H9 (cell line): ENCODE results near the gene RSBN1L. TPM values are rescaled to one million over a fixed set of nuclear protein-coding genes. Genes with fewer than 3 reads are reported as not detected.

Experiments used
- DNase-seq: peaks from one replicate; pipeline ENCODE4 v3.0.0-alpha.2; 2017
- H2AFZ ChIP-seq: one replicate; pipeline ENCODE4 v1.6.1; 2013; ENCODE audit warnings: mild to moderate bottlenecking, low read length, control low read depth, moderate library complexity
- H2AK5ac ChIP-seq: 2 replicates; pipeline ENCODE4 v1.6.1; 2013; ENCODE audit warnings: low read length, control low read depth, mixed read lengths; ENCODE audit not compliant: insufficient read length
- H2BK120ac ChIP-seq: one replicate; pipeline ENCODE4 v1.6.1; 2013; ENCODE audit warnings: low read depth, mild to moderate bottlenecking, low read length, control low read depth, inconsistent platforms; ENCODE audit not compliant: poor library complexity, severe bottlenecking
- H2BK12ac ChIP-seq: 2 replicates; pipeline ENCODE4 v1.6.1; 2013; ENCODE audit warnings: low read length, control low read depth, mixed read lengths, low read depth; ENCODE audit not compliant: insufficient read length
- H2BK15ac ChIP-seq: 2 replicates; pipeline ENCODE4 v1.6.1; 2013; ENCODE audit warnings: low read depth, low read length, control low read depth
- H2BK20ac ChIP-seq: one replicate; pipeline ENCODE4 v1.6.1; 2013; ENCODE audit warnings: low read depth, mild to moderate bottlenecking, low read length, control low read depth, inconsistent platforms; ENCODE audit not compliant: poor library complexity, severe bottlenecking
- H2BK5ac ChIP-seq: 2 replicates; pipeline ENCODE4 v1.6.1; 2013; ENCODE audit warnings: low read length, control low read depth, mixed read lengths; ENCODE audit not compliant: insufficient read length
- H3K14ac ChIP-seq: 2 replicates; pipeline ENCODE4 v1.6.1; 2013; ENCODE audit warnings: low read length, control low read depth; ENCODE audit not compliant: insufficient read depth
- H3K18ac ChIP-seq: 2 replicates; pipeline ENCODE4 v1.6.1; 2013; ENCODE audit warnings: low read depth, mild to moderate bottlenecking, mixed read lengths, low read length, control low read depth; ENCODE audit not compliant: insufficient read length
- H3K23ac ChIP-seq: 2 replicates; pipeline ENCODE4 v1.6.1; 2013; ENCODE audit warnings: low read length, control low read depth, mixed read lengths, low read depth; ENCODE audit not compliant: insufficient read length
- H3K23me2 ChIP-seq: 2 replicates; pipeline ENCODE4 v1.6.1; 2013; ENCODE audit warnings: low read depth, mild to moderate bottlenecking, mixed read lengths, low read length, control low read depth; ENCODE audit not compliant: insufficient read length, poor library complexity, severe bottlenecking
- H3K27ac ChIP-seq: 2 replicates; pipeline ENCODE4 v1.5.1; 2013; ENCODE audit warnings: low read length, control low read depth, mixed read lengths, low read depth; ENCODE audit not compliant: insufficient read length
- H3K27me3 ChIP-seq: 2 replicates; pipeline ENCODE4 v1.6.1; 2013; ENCODE audit warnings: low read length, control low read depth, inconsistent platforms; ENCODE audit not compliant: insufficient read depth
- H3K4ac ChIP-seq: 2 replicates; pipeline ENCODE4 v1.6.1; 2013; ENCODE audit warnings: low read depth, mild to moderate bottlenecking, control low read depth, inconsistent platforms, low read length, moderate library complexity
- H3K4me1 ChIP-seq: 2 replicates; pipeline ENCODE4 v1.6.1; 2013; ENCODE audit warnings: low read length, control low read depth, inconsistent platforms; ENCODE audit not compliant: insufficient read depth
- H3K4me2 ChIP-seq: 2 replicates; pipeline ENCODE4 v1.6.1; 2013; ENCODE audit warnings: low read length, control low read depth, mixed read lengths; ENCODE audit not compliant: insufficient read length, insufficient read depth
- H3K56ac ChIP-seq: 2 replicates; pipeline ENCODE4 v1.6.1; 2013; ENCODE audit warnings: low read depth, mild to moderate bottlenecking, mixed read lengths, low read length, control low read depth; ENCODE audit not compliant: insufficient read length
- H3K79me1 ChIP-seq: 2 replicates; pipeline ENCODE4 v1.6.1; 2013; ENCODE audit warnings: low read depth, mild to moderate bottlenecking, moderate library complexity, low read length, control low read depth, inconsistent platforms; ENCODE audit not compliant: insufficient read depth, poor library complexity, severe bottlenecking
- H3K79me2 ChIP-seq: 2 replicates; pipeline ENCODE4 v1.6.1; 2013; ENCODE audit warnings: low read length, control low read depth, inconsistent platforms; ENCODE audit not compliant: insufficient read depth
- H3K9ac ChIP-seq: 2 replicates; pipeline ENCODE4 v1.6.1; 2013; ENCODE audit warnings: low read length, control low read depth, mixed read lengths; ENCODE audit not compliant: insufficient read length; ENCODE audit errors: extremely low read depth
- H3K9me3 ChIP-seq: one replicate; pipeline ENCODE4 v1.6.1; 2013; ENCODE audit warnings: low read depth, low read length, inconsistent platforms; ENCODE audit not compliant: control insufficient read depth
- H3T11ph ChIP-seq: one replicate; pipeline ENCODE4 v1.6.1; 2013; ENCODE audit warnings: mild to moderate bottlenecking, low read length, control low read depth, inconsistent platforms
- H4K20me1 ChIP-seq: one replicate; pipeline ENCODE4 v1.6.1; 2013; ENCODE audit not compliant: control insufficient read depth, insufficient read length, insufficient read depth
- H4K5ac ChIP-seq: 2 replicates; pipeline ENCODE4 v1.6.1; 2013; ENCODE audit warnings: low read depth, mild to moderate bottlenecking, mixed read lengths, low read length, control low read depth; ENCODE audit not compliant: insufficient read length
- H4K8ac ChIP-seq: replicated peaks from 2 replicates; pipeline ENCODE4 v1.6.1; 2013; ENCODE audit warnings: low read length, control low read depth, mixed read lengths, low read depth; ENCODE audit not compliant: insufficient read length
- H4K91ac ChIP-seq: 2 replicates; pipeline ENCODE4 v1.6.1; 2013; ENCODE audit warnings: low read depth, mild to moderate bottlenecking, moderate library complexity, mixed read lengths, low read length, control low read depth; ENCODE audit not compliant: insufficient read length
- H3K27ac Mint-ChIP-seq, 3 experiments: 2 replicates in 2 of 3; 3 replicates in 1 of 3; pipeline ENCODE4 v1.8.0; 2020 to 2021; ENCODE audit warnings: mixed read lengths in 3 of 3, mild to moderate bottlenecking in 1 of 3, moderate library complexity in 1 of 3
- H3K27me3 Mint-ChIP-seq: 2 replicates; pipeline ENCODE4 v1.8.0; 2021; ENCODE audit warnings: low read depth, mild to moderate bottlenecking, moderate library complexity, mixed read lengths
- H3K36me3 Mint-ChIP-seq, 3 experiments: 2 replicates in 2 of 3; 3 replicates in 1 of 3; pipeline ENCODE4 v1.8.0; 2020 to 2021; ENCODE audit warnings: low read depth in 3 of 3, mixed read lengths in 3 of 3; ENCODE audit not compliant: insufficient read depth in 1 of 3
- H3K4me1 Mint-ChIP-seq, 2 experiments: 2 replicates each; pipeline ENCODE4 v1.8.0; 2020; ENCODE audit warnings: mixed read lengths in 2 of 2
- H3K4me3 Mint-ChIP-seq, 2 experiments: 2 replicates in 1 of 2; 3 replicates in 1 of 2; pipeline ENCODE4 v1.8.0; 2020 to 2021; ENCODE audit warnings: mild to moderate bottlenecking in 2 of 2, mixed read lengths in 2 of 2, moderate library complexity in 1 of 2
- H3K9me3 Mint-ChIP-seq, 2 experiments: 2 replicates in 1 of 2; 3 replicates in 1 of 2; pipeline ENCODE4 v1.8.0; 2020; ENCODE audit warnings: mild to moderate bottlenecking in 2 of 2, mixed read lengths in 2 of 2, moderate library complexity in 1 of 2
- WGBS: extraction: QIAGEN DNeasy Blood & Tissue Kit; methylation state at CpG from one replicate; pipeline ENCODE4 v1.1.7; 2013; ENCODE audit warnings: missing lambda C conversion rate, low lambda C conversion rate, mixed read lengths; ENCODE audit not compliant: insufficient read length; ENCODE audit errors: extremely low coverage; 5-methylcytosine and 5-hydroxymethylcytosine counted together
- total RNA-seq: library from RNA; stranded (reverse); gene quantifications from 2 replicates; pipeline ENCODE4 v1.2.1, GENCODE V29; 2021
- TF ChIP-seq, protein P1 (sequence below): fragments of 200-600 bp; sonication (generic); conservative IDR thresholded peaks from 3 replicates; pipeline ENCODE4 v1.8.0; 2021; ENCODE audit warnings: antibody characterized with exemption, mild to moderate bottlenecking

RSBN1L gene
- total RNA-seq, 1 experiment from 2014 or later, result 20.6 TPM

DNA sequence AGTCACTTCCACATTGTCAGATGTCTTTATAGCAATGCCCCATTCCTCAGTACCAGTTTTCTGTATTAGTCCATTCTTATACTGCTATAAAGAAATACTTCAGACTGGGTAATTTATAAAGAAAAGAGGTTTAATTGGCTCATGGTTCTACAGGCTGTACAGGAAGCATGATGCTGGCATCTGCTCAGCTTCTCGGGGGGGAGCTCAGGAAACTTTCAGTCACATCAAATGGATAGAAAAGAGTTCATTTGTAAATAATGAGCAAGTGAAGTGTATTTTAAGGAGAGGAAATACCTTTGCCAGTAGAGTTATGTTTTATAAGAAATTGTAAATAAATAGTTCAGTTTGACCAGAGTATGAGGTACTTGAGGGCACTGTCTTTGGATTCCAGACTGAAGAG lies 51.5 kb downstream of the RSBN1L start:
- H2AFZ ChIP-seq, result no peak overlapping the region
- no peaks in the 10 kb centered on the region for H3K79me2 ChIP-seq
- no peak overlapping the region for H2BK12ac ChIP-seq
- TF ChIP-seq, protein P1, sequence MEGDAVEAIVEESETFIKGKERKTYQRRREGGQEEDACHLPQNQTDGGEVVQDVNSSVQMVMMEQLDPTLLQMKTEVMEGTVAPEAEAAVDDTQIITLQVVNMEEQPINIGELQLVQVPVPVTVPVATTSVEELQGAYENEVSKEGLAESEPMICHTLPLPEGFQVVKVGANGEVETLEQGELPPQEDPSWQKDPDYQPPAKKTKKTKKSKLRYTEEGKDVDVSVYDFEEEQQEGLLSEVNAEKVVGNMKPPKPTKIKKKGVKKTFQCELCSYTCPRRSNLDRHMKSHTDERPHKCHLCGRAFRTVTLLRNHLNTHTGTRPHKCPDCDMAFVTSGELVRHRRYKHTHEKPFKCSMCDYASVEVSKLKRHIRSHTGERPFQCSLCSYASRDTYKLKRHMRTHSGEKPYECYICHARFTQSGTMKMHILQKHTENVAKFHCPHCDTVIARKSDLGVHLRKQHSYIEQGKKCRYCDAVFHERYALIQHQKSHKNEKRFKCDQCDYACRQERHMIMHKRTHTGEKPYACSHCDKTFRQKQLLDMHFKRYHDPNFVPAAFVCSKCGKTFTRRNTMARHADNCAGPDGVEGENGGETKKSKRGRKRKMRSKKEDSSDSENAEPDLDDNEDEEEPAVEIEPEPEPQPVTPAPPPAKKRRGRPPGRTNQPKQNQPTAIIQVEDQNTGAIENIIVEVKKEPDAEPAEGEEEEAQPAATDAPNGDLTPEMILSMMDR, result no peak
- H3K56ac ChIP-seq, result no peak overlapping the region
- H3K9me3 ChIP-seq, result no peaks in the 10 kb centered on the region
- no peak for DNase-seq
- no peak overlapping the region for H4K91ac ChIP-seq
- no peak overlapping the region; a peak in 3 of 7 replicates for H3K27ac Mint-ChIP-seq
- no peaks in the 10 kb centered on the region for H3K9me3 Mint-ChIP-seq
- no peak overlapping the region for H4K5ac ChIP-seq
- no peak overlapping the region for H3K23ac ChIP-seq
- H3K4me3 Mint-ChIP-seq, result no peak overlapping the region
- no peak overlapping the region for H3K27ac ChIP-seq
- no peak overlapping the region for H2BK5ac ChIP-seq
- peaks cover 6 to 32% (median 24%) of the 10 kb centered on the region in 3 experiments; a peak in 6 of 7 replicates for H3K36me3 Mint-ChIP-seq
- H3K9ac ChIP-seq, result no peak overlapping the region
- no peaks in the 10 kb centered on the region for H4K20me1 ChIP-seq
- WGBS, result no CpG with 5 or more reads among the region's 1 CpG
- H4K8ac ChIP-seq, result no peak overlapping the region
- no peaks in the 10 kb centered on the region for H3K4me1 ChIP-seq
- H3K18ac ChIP-seq, result no peak overlapping the region
- H2BK120ac ChIP-seq, result no peak overlapping the region
- H2BK15ac ChIP-seq, result no peak overlapping the region
- no peak overlapping the region for H3K4me2 ChIP-seq
- no peak overlapping the region for H3K14ac ChIP-seq
- H3K4ac ChIP-seq, result no peak overlapping the region
- peaks cover 2 to 4% of the 10 kb centered on the region in 2 experiments; a peak in 2 of 4 replicates for H3K4me1 Mint-ChIP-seq
- H3K27me3 ChIP-seq, result no peaks in the 10 kb centered on the region
- H3K27me3 Mint-ChIP-seq, result no peaks in the 10 kb centered on the region
- H3K23me2 ChIP-seq, result no peaks in the 10 kb centered on the region
- no peak overlapping the region for H2AK5ac ChIP-seq
- no peak overlapping the region for H3T11ph ChIP-seq
- H2BK20ac ChIP-seq, result no peak overlapping the region
- no peaks in the 10 kb centered on the region for H3K79me1 ChIP-seq
